Upper lobe of left lung (tissue), 4 donors: ENCODE data around the gene NINJ2.

Source experiments
- CTCF ChIP-seq, 6 experiments: fragments of 450-650 bp in 4 of 6; fragments of 200-600 bp in 2 of 6; sonication (generic) in 2 of 6; IDR thresholded peaks; one replicate each; pipeline ENCODE4 v1.5.1; 2016 to 2019; ENCODE audit warnings: antibody characterized with exemption in 6 of 6
- POLR2A ChIP-seq, 4 donors: fragments of 450-650 bp; IDR thresholded peaks; one replicate each; pipeline ENCODE4 v1.5.1; 2016 to 2017; ENCODE audit warnings: antibody characterized with exemption in 4 of 4, mild to moderate bottlenecking in 2 of 4
- POLR2AphosphoS5 ChIP-seq, 2 donors: sonication (generic); formaldehyde crosslinking; IDR thresholded peaks; one replicate each; pipeline ENCODE4 v1.5.1; 2017; ENCODE audit warnings: antibody characterized with exemption in 2 of 2

DNA sequence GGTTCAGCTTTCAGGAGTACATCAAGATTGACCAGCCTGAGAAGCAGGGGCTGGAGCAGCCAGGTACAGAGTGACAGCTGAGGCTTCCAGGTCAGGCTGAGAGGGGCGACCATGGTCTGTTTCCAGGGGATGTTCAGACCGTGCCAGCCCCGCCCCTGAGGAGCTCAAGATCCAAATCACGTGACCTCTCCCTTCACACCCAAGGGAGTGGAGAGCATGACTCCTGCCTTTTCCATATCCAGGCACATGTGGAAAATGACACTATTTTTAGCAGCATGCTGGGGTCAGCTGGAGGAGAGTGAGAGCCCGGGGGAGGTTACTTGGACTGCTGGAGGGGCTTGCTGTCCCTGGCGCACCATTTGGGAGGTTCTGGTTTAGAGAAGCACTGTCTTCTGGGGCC is 110.8 kb downstream of the NINJ2 start:
- TF ChIP-seq CTCF (IDR thresholded peaks at IDR 0.05) (no peak), POLR2AphosphoS5 (IDR thresholded peaks at IDR 0.05) (no peak), POLR2A (IDR thresholded peaks at IDR 0.05) (no peak)
